ENCODE results near the gene NDRG4. TPM values are rescaled to one million over a fixed set of nuclear protein-coding genes. Genes with fewer than 3 reads are reported as not detected.

The NDRG4 gene
- total and polyA plus RNA-seq, 2 donors (not counting 1 experiment from before 2014, with no cell fraction given): 0.96 to 1.1 TPM

GRCh38 chr16:58502217-58502921, 2.4 kb downstream of the NDRG4 start:
- H3K4me1 ChIP-seq (ENCODE audit: control insufficient read depth in 2 of 2, insufficient read depth in 2 of 2, low read length in 2 of 2): peaks cover 23 to 25% of the 10 kb centered on the region in 2 donors
- ChIA-PET CTCF (interaction anchor here (1.4 to 1.9 kb wide), 2 partner anchors 11 to 15 kb away, joined by 3 to 4 read pairs; no protein-coding TSS in a partner anchor), POLR2A (no interaction called here)
- no peaks in the 10 kb centered on the region for H4K20me1 ChIP-seq (ENCODE audit: control insufficient read depth, insufficient read depth, low read length, poor library complexity, severe bottlenecking)
- ATAC-seq (ENCODE audit: low read depth): no peak
- WGBS (ENCODE audit: insufficient coverage): 79% methylated on average over 8 of the region's 8 CpGs
- no peak overlapping the region for H2AFZ ChIP-seq (ENCODE audit: insufficient read depth, low read depth, low read length, poor library complexity, severe bottlenecking)
- no peaks in the 10 kb centered on the region for H3K79me2 ChIP-seq (ENCODE audit: control insufficient read depth, insufficient read depth, low read length)
- H3K27me3 ChIP-seq (replicated peaks in 1 of 4; ENCODE audit: control extremely low read depth in 1 of 4, control insufficient read depth in 3 of 4, insufficient read depth in 4 of 4, low read length in 3 of 4): peaks cover 0 to 47% (median 17%) of the 10 kb centered on the region in 4 experiments
- no peaks in the 10 kb centered on the region for H3K9me3 Mint-ChIP-seq (ENCODE audit: insufficient read depth)
- H3K27ac ChIP-seq (ENCODE audit: low read length in 2 of 2): no peak overlapping the region
- H3K9ac ChIP-seq (ENCODE audit: low read length): no peak overlapping the region
- H3K4me2 ChIP-seq (replicated peaks; ENCODE audit: low read depth, low read length, poor library complexity, severe bottlenecking): peak overlapping the region; percentile 98
- H3K27ac Mint-ChIP-seq: no peak overlapping the region
- H3K27me3 Mint-ChIP-seq: peaks cover 23% of the 10 kb centered on the region
- H3K36me3 ChIP-seq (replicated peaks in 1 of 2; ENCODE audit: control extremely low read depth in 1 of 2, control insufficient read depth in 1 of 2, extremely low read depth in 1 of 2, insufficient read depth in 2 of 2, low read length in 1 of 2): no peaks in the 10 kb centered on the region
- no peak for DNase-seq
- peaks cover 0 to 12% (median 0%) of the 10 kb centered on the region in 3 donors for H3K9me3 ChIP-seq (ENCODE audit: control extremely low read depth in 1 of 3, control insufficient read depth in 2 of 3, insufficient read depth in 1 of 3, low read length in 2 of 3)
- TF ChIP-seq EZH2 (IDR thresholded peaks at IDR 0.05; ENCODE audit: borderline replicate concordance, insufficient read depth, low read depth, low read length, poor library complexity, severe bottlenecking) (no peak), CTCF (IDR thresholded peaks at IDR 0.05) (no peak)
- intact Hi-C loops (cut with micrococcal nuclease): no loop called here
- no peak overlapping the region for H3K4me3 ChIP-seq (ENCODE audit: control extremely low read depth in 1 of 5, extremely low read depth in 1 of 5, insufficient read depth in 1 of 5, low read depth in 2 of 5, low read length in 4 of 5)
- peak overlapping the region; percentile 89 for H3K4me3 Mint-ChIP-seq
- peaks cover 22% of the 10 kb centered on the region for H3K4me1 Mint-ChIP-seq

- H3K27me3 Mint-ChIP-seq: peaks cover 18% of the 10 kb centered on the region
- TF ChIP-seq EZH2 (IDR thresholded peaks at IDR 0.05; ENCODE audit: borderline replicate concordance, insufficient read depth, low read depth, low read length, poor library complexity, severe bottlenecking) (no peak), CTCF (IDR thresholded peaks at IDR 0.05) (no peak)
- ATAC-seq (ENCODE audit: low read depth): no peak
- Histone ChIP-seq H4K20me1 (ENCODE audit: control insufficient read depth, insufficient read depth, low read length, poor library complexity, severe bottlenecking) (no peaks in the 10 kb centered on the region), H3K9ac (ENCODE audit: low read length) (no peak overlapping the region), H3K4me1 (ENCODE audit: control insufficient read depth in 2 of 2, insufficient read depth in 2 of 2, low read length in 2 of 2) (peaks cover 23 to 25% of the 10 kb centered on the region in 2 donors), H3K4me3 (ENCODE audit: control extremely low read depth in 1 of 5, extremely low read depth in 1 of 5, insufficient read depth in 1 of 5, low read depth in 2 of 5, low read length in 4 of 5) (no peak overlapping the region), H3K9me3 (ENCODE audit: control extremely low read depth in 1 of 3, control insufficient read depth in 2 of 3, insufficient read depth in 1 of 3, low read length in 2 of 3) (peaks cover 0 to 12% (median 0%) of the 10 kb centered on the region in 3 donors), H3K79me2 (ENCODE audit: control insufficient read depth, insufficient read depth, low read length) (no peaks in the 10 kb centered on the region), H3K4me2 (replicated peaks; ENCODE audit: low read depth, low read length, poor library complexity, severe bottlenecking) (no peak overlapping the region), H3K27me3 (replicated peaks in 1 of 4; ENCODE audit: control extremely low read depth in 1 of 4, control insufficient read depth in 3 of 4, insufficient read depth in 4 of 4, low read length in 3 of 4) (peaks cover 0 to 47% (median 17%) of the 10 kb centered on the region in 4 experiments), H3K36me3 (replicated peaks in 1 of 2; ENCODE audit: control extremely low read depth in 1 of 2, control insufficient read depth in 1 of 2, extremely low read depth in 1 of 2, insufficient read depth in 2 of 2, low read length in 1 of 2) (no peaks in the 10 kb centered on the region), H2AFZ (ENCODE audit: insufficient read depth, low read depth, low read length, poor library complexity, severe bottlenecking) (no peak overlapping the region), H3K27ac (ENCODE audit: low read length in 2 of 2) (no peak overlapping the region)
- DNase-seq: no peak
- ChIA-PET CTCF (no interaction called here), POLR2A (no interaction called here)
- H3K4me1 Mint-ChIP-seq: peaks cover 22% of the 10 kb centered on the region
- WGBS (ENCODE audit: insufficient coverage): 91% methylated on average over 13 of the region's 14 CpGs
- intact Hi-C loops (cut with micrococcal nuclease): no loop called here
- H3K4me3 Mint-ChIP-seq: no peak overlapping the region
- no peaks in the 10 kb centered on the region for H3K9me3 Mint-ChIP-seq (ENCODE audit: insufficient read depth)
- H3K27ac Mint-ChIP-seq: no peak overlapping the region
These were observed 3.4 kb downstream of the NDRG4 start for GRCh38 chr16:58503166-58503862.
